Measurements from ENCODE around the gene DPP6. TPM values are rescaled to one million over a fixed set of nuclear protein-coding genes. Genes with fewer than 3 reads are reported as not detected.

The DPP6 gene
- total and polyA plus RNA-seq, 2 of the 8 experiments (the other 6 are each of a cell fraction or from before 2014, with no cell fraction given), result 4.7 to 6.8 TPM

DNA sequence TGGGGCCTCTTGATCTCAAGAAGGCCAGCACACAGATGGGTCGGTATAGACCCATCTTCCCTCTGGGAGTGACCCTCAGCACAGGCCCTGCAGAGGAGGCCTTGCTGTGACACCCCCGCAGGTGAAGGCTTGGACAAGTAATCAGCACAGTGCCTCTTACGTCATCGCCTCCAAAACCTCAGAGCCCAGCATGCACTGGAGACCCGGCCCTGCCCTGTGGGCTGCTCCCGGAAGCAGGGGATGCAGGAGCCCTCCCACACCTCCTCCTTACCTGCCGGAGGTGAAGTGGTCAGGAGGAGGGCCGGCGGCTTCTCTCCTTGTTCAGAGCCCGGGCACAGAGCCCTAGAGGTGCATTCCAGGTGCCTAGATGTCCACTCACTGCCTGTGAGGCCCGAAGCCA, 829.3 kb downstream of the DPP6 start (continued):
- TF ChIP-seq, protein P1, sequence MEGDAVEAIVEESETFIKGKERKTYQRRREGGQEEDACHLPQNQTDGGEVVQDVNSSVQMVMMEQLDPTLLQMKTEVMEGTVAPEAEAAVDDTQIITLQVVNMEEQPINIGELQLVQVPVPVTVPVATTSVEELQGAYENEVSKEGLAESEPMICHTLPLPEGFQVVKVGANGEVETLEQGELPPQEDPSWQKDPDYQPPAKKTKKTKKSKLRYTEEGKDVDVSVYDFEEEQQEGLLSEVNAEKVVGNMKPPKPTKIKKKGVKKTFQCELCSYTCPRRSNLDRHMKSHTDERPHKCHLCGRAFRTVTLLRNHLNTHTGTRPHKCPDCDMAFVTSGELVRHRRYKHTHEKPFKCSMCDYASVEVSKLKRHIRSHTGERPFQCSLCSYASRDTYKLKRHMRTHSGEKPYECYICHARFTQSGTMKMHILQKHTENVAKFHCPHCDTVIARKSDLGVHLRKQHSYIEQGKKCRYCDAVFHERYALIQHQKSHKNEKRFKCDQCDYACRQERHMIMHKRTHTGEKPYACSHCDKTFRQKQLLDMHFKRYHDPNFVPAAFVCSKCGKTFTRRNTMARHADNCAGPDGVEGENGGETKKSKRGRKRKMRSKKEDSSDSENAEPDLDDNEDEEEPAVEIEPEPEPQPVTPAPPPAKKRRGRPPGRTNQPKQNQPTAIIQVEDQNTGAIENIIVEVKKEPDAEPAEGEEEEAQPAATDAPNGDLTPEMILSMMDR (IDR thresholded peaks at IDR 0.05; ENCODE audit: control extremely low read depth in 1 of 3, insufficient read depth in 1 of 3, low read depth in 1 of 3, low read length in 3 of 3), result no peak
- TF ChIP-seq GABPA (IDR thresholded peaks at IDR 0.05; ENCODE audit: borderline replicate concordance, insufficient read depth, low read length), result no peak
- no peak for TF ChIP-seq SAP30 (IDR thresholded peaks at IDR 0.05; ENCODE audit: insufficient read depth, insufficient replicate concordance, low read length)
- TF ChIP-seq SRF (IDR thresholded peaks at IDR 0.05; ENCODE audit: low read depth, low read length), result no peak
- no peak for TF ChIP-seq SIX5 (IDR thresholded peaks at IDR 0.05; ENCODE audit: low read depth, low read length)
- TF ChIP-seq BACH1 (IDR thresholded peaks at IDR 0.05; ENCODE audit: low read length), result no peak
- no peak for TF ChIP-seq RAD21 (IDR thresholded peaks at IDR 0.05 in 1 of 2, conservative IDR thresholded peaks at IDR 0.05 in 1 of 2; ENCODE audit: low read depth in 2 of 2, low read length in 2 of 2)
- no peak for TF ChIP-seq BRCA1 (IDR thresholded peaks at IDR 0.05; ENCODE audit: low read depth, low read length)
